Measurements from ENCODE around the gene WRAP73. TPM values are rescaled to one million over a fixed set of nuclear protein-coding genes. Genes with fewer than 3 reads are reported as not detected.
A peak's percentile ranks its signal among the peaks of the same experiment; 100 is the strongest.

WRAP73 gene
- total and polyA plus RNA-seq, 9 of the 15 experiments (the other 6 are each of a cell fraction or from before 2014, with no cell fraction given): 4.3 to 51.8 (median 30.1) TPM

GRCh38 chr1:3618881-3619671, 30.8 kb downstream of the WRAP73 start:
- intact Hi-C loops (cut with micrococcal nuclease) (loop anchor here (1.0 to 2.0 kb wide), 4 partner anchors 30 to 166 kb away; no protein-coding TSS in a partner anchor), in situ Hi-C loops (cut with MboI) (no loop called here)
- ATAC-seq (peak; percentile 87), DNase-seq (ENCODE audit: extremely low read depth in 1 of 4, low spot score in 3 of 4) (peak; percentile 85 to 88 (median 87)), FAIRE-seq (peak; percentile 94)
- no peak overlapping the region; a peak in 1 of 4 replicates for H3K9ac ChIP-seq (ENCODE audit: insufficient read depth in 1 of 2, low read depth in 2 of 2, low read length in 2 of 2)
- H3K4me3 ChIP-seq: no peak overlapping the region
- H3K4me1 ChIP-seq (replicated peaks in 1 of 2; ENCODE audit: control insufficient read depth in 2 of 2, insufficient read depth in 2 of 2, low read length in 2 of 2): peaks cover 5 to 20% of the 10 kb centered on the region in 2 experiments; a peak in 3 of 5 replicates
- H3K79me2 ChIP-seq (ENCODE audit: control insufficient read depth, insufficient read depth, low read length): no peaks in the 10 kb centered on the region
- peaks cover 27 to 63% of the 10 kb centered on the region in 2 experiments; a peak in 4 of 5 replicates for H3K27me3 ChIP-seq (ENCODE audit: control insufficient read depth in 2 of 2, insufficient read depth in 2 of 2, low read length in 2 of 2)
- H3K9me1 ChIP-seq (ENCODE audit: control insufficient read depth, insufficient read depth, low read length): no peaks in the 10 kb centered on the region
- no peaks in the 10 kb centered on the region for H3K36me3 ChIP-seq (ENCODE audit: control insufficient read depth, insufficient read depth, low read length)
- H3K9me3 ChIP-seq (replicated peaks; ENCODE audit: control insufficient read depth, insufficient read depth, low read depth, low read length): no peaks in the 10 kb centered on the region
- POLR2A ChIA-PET: interaction anchor here (0.8 to 1.1 kb wide), 4 partner anchors 10 to 128 kb away, joined by 3 to 4 read pairs (median 4); no protein-coding TSS in a partner anchor
- no peak overlapping the region for H2AFZ ChIP-seq (ENCODE audit: low read depth, low read length)
- 7% methylated on average over 21 of the region's 21 CpGs for WGBS (ENCODE audit: insufficient coverage, low coverage, missing lambda C conversion rate)
- H4K20me1 ChIP-seq (replicated peaks; ENCODE audit: control insufficient read depth, insufficient read depth, low read length): peaks cover 25% of the 10 kb centered on the region
- no TSS peak for BruUV-seq (replicated peaks)
- no peak overlapping the region for H3K27ac ChIP-seq (ENCODE audit: extremely low read depth, low read depth, low read length)
- CTCF ChIA-PET (ENCODE audit: low intra/inter-chr PET ratio): interaction anchor here (0.6 to 2.4 kb wide), 7 partner anchors 54 to 294 kb away, joined by 3 to 20 read pairs (median 5); partner anchors contain the start of gene ARHGEF16
- no peak overlapping the region for H3K4me2 ChIP-seq (ENCODE audit: insufficient read depth, low read length)
- peak; percentile 77 for TF ChIP-seq REST (IDR thresholded peaks at IDR 0.05; ENCODE audit: borderline replicate concordance)
- TF ChIP-seq REST (CRISPR knock-in tag; IDR thresholded peaks at IDR 0.05; ENCODE audit: low read depth): no peak
- TF ChIP-seq KDM1A (IDR thresholded peaks at IDR 0.05): peak; percentile 91 to 93
- peak; percentile 92 for TF ChIP-seq MEIS2 (IDR thresholded peaks at IDR 0.05; ENCODE audit: partially characterized antibody)
- TF ChIP-seq PURB (CRISPR knock-in tag; IDR thresholded peaks at IDR 0.05; ENCODE audit: low read depth): no peak
- no peak for TF ChIP-seq NR4A1 (CRISPR knock-in tag; IDR thresholded peaks at IDR 0.05)
- 0 out of 2 replicates have a peak, but pooled peaks have one; percentile 22 for TF ChIP-seq NR4A1 (tag; IDR thresholded peaks at IDR 0.05)
- no peak for TF ChIP-seq ATF1 (CRISPR knock-in tag; IDR thresholded peaks at IDR 0.05)
- peak; percentile 33; the same call in 1 of the 2 replicates for TF ChIP-seq ATF1 (tag; IDR thresholded peaks at IDR 0.05)
- TF ChIP-seq EHMT2 (IDR thresholded peaks at IDR 0.05): no peak
- peak; percentile 77 for TF ChIP-seq BHLHE40 (IDR thresholded peaks at IDR 0.05; ENCODE audit: low read length)
- peak; percentile 69 to 90 for TF ChIP-seq RAD21 (CRISPR knock-in tag; conservative IDR thresholded peaks at IDR 0.05 in 1 of 2, IDR thresholded peaks at IDR 0.05 in 1 of 2)
- peak; percentile 40 for TF ChIP-seq CXXC5 (CRISPR knock-in tag; IDR thresholded peaks at IDR 0.05)
- TF ChIP-seq MIER1 (IDR thresholded peaks at IDR 0.05; ENCODE audit: low read depth): no peak
- TF ChIP-seq TRIM24 (IDR thresholded peaks at IDR 0.05): no peak
